HFFc6 (cell line): Measurements from ENCODE around the gene ATAD3B. TPM values are rescaled to one million over a fixed set of nuclear protein-coding genes. Genes with fewer than 3 reads are reported as not detected.
"Not testable (repeated sequence)": the region's sequence is repeated elsewhere in the genome, so short reads cannot be mapped to it uniquely, and the experiment has no call there.

Source experiments
- DNase-seq: peaks from one replicate; pipeline ENCODE4 v3.0.0-alpha.2; 2018
- H3K27ac Mint-ChIP-seq: 2 replicates; pipeline ENCODE4 v1.8.0; 2020; ENCODE audit warnings: mild to moderate bottlenecking, mixed read lengths
- H3K27me3 Mint-ChIP-seq: 2 replicates; pipeline ENCODE4 v1.8.0; 2021; ENCODE audit warnings: mild to moderate bottlenecking, moderate library complexity, mixed read lengths; ENCODE audit not compliant: insufficient read depth
- H3K36me3 Mint-ChIP-seq: 2 replicates; pipeline ENCODE4 v1.8.0; 2021; ENCODE audit warnings: low read depth, mixed read lengths
- H3K4me1 Mint-ChIP-seq: 2 replicates; pipeline ENCODE4 v1.8.0; 2020; ENCODE audit warnings: low read depth, mixed read lengths
- H3K4me3 Mint-ChIP-seq: 2 replicates; pipeline ENCODE4 v1.8.0; 2020; ENCODE audit warnings: mild to moderate bottlenecking, moderate library complexity, mixed read lengths
- H3K9me3 Mint-ChIP-seq: 2 replicates; pipeline ENCODE4 v1.8.0; 2020; ENCODE audit warnings: mild to moderate bottlenecking, mixed read lengths
- total RNA-seq, 6 experiments: library from RNA; stranded (reverse); fragmentation: NEBNext Ultra II Directional; extraction: Animal tissue kit (Norgen Biotek cat#: 25700); gene quantifications; 2 replicates in 1 of 6; 3 replicates in 5 of 6; pipeline ENCODE4 v1.2.3, GENCODE V29; 2021
- TF ChIP-seq, protein P1 (sequence below): fragments of 200-600 bp; sonication (generic); IDR thresholded peaks from 2 replicates; pipeline ENCODE4 v1.5.0; 2021; ENCODE audit warnings: antibody characterized with exemption, mild to moderate bottlenecking

The ATAD3B gene
- total RNA-seq, 6 experiments from 2014 or later: 21.0 to 24.8 (median 23.0) TPM

DNA sequence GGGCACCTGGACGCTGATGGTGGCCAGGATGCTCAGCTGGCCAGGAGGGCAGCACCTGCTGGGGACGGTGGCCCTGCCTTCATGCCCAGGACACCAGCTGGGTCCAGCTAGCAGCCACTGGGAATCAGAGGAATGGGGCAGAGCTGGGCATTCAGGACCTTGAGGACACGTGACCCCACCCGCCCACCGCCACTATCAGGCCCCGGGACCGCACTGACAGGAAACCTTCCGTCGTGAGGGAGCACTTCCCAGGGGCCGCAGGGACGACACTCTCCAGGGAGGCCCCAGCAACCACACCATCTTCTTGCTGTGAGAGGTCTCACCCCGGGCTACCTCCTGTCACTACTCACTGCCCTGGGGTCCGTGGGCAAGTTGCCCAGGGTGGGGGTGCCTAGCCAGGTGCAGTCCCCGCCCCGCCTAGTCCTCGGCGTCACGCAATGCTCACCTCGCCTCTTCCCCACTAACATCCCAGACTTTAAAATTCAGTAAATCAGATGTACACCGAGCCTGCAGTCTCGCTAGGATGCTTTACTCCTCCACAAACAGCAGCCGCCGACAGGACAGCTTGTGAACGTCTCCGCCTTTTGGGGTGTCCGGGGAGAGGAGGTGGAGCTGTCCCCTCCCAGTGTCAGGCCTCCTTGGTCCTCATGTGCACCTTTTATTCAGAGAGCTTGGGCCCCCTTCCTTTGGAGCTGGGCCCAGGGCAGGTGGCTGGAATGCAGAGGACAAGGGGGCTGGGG, 31.1 kb upstream of the ATAD3B start:
- no peak overlapping the region for H3K4me3 Mint-ChIP-seq
- no peaks in the 10 kb centered on the region for H3K36me3 Mint-ChIP-seq
- TF ChIP-seq, protein P1, sequence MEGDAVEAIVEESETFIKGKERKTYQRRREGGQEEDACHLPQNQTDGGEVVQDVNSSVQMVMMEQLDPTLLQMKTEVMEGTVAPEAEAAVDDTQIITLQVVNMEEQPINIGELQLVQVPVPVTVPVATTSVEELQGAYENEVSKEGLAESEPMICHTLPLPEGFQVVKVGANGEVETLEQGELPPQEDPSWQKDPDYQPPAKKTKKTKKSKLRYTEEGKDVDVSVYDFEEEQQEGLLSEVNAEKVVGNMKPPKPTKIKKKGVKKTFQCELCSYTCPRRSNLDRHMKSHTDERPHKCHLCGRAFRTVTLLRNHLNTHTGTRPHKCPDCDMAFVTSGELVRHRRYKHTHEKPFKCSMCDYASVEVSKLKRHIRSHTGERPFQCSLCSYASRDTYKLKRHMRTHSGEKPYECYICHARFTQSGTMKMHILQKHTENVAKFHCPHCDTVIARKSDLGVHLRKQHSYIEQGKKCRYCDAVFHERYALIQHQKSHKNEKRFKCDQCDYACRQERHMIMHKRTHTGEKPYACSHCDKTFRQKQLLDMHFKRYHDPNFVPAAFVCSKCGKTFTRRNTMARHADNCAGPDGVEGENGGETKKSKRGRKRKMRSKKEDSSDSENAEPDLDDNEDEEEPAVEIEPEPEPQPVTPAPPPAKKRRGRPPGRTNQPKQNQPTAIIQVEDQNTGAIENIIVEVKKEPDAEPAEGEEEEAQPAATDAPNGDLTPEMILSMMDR: no peak
- DNase-seq: no peak
- H3K9me3 Mint-ChIP-seq: no peaks in the 10 kb centered on the region
- H3K27me3 Mint-ChIP-seq: peaks cover 9% of the 10 kb centered on the region
- no peak overlapping the region for H3K27ac Mint-ChIP-seq
- H3K4me1 Mint-ChIP-seq: no peaks in the 10 kb centered on the region

- Mint-ChIP-seq H3K27ac (no peak overlapping the region), H3K9me3 (no peaks in the 10 kb centered on the region), H3K4me3 (no peak overlapping the region), H3K4me1 (no peaks in the 10 kb centered on the region), H3K36me3 (no peaks in the 10 kb centered on the region), H3K27me3 (peaks cover 8% of the 10 kb centered on the region)
- DNase-seq: no peak
- TF ChIP-seq, protein P1: peak; percentile 88
Measured at GRCh38 chr1:1441002-1441888, 30.3 kb upstream of the ATAD3B start.

DNA sequence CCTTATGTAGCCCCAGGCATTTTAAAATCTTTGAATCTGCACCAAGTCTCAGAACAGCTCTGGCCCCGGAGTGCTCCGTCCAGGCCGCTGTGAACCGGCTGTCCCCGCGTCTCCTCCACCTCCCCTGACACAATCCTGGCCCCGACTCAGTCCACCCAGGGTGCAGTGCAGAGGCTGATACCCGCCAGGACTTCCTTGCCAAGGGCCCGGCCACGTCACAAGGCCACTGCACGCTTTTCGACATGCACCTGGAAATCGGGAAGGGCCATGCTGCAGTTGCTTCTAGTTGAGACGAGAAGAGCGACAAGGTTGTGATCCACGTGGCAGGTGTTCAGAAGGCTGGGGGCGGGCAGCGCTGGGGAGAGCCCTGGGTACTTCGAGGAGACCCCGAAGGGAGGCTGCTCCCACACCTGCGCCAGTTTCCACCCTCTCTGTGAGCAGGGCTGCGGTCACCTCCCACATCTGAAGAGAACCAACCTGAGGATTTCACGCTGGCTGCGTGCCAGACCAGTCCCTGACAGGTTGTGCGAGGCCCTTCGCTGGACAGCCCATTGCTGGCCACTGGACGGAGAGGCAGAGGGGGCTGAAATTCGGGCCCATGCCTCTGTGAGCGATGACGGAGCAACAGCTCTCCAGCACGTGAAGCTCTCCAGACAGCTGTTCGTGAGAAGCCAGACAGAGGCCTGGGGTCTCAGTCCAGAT, 29.3 kb upstream of the ATAD3B start:
- no peak for DNase-seq
- Mint-ChIP-seq H3K27ac (no peak overlapping the region), H3K4me1 (no peaks in the 10 kb centered on the region), H3K36me3 (no peaks in the 10 kb centered on the region), H3K4me3 (no peak overlapping the region), H3K27me3 (peaks cover 6% of the 10 kb centered on the region), H3K9me3 (no peaks in the 10 kb centered on the region)
- TF ChIP-seq, protein P1: no peak

DNA sequence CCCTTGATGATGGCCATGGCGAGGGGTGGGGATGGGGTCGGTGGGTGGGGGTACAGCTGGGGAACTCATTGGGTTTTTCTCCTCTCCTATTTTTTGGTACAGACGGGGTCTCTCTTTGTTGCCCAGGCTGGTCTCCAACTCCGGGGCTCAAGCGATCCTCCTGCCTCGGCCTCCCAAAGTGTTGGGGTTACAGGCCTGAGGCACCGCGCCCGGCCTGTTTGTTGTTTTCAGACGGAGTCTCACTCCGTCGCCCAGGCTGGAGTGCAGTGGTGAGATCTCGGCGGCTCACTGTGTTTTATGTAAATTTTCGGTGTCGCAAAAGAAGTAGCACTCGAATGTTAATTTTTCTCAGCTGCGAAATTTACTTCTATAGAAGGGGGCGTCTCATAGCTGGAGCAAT, 24.9 kb upstream of the ATAD3B start:
- H3K27me3 Mint-ChIP-seq: peaks cover 12% of the 10 kb centered on the region
- not testable (repeated sequence) for H3K36me3 Mint-ChIP-seq, DNase-seq, H3K27ac Mint-ChIP-seq, H3K4me3 Mint-ChIP-seq, H3K9me3 Mint-ChIP-seq, H3K4me1 Mint-ChIP-seq

- DNase-seq: no peak
- no peaks in the 10 kb centered on the region for H3K4me1 Mint-ChIP-seq
- H3K36me3 Mint-ChIP-seq: no peaks in the 10 kb centered on the region
- H3K27me3 Mint-ChIP-seq: peaks cover 12% of the 10 kb centered on the region
- no peak within 1 kb of the TSS for H3K4me3 Mint-ChIP-seq
- no peaks in the 10 kb centered on the region for H3K9me3 Mint-ChIP-seq
- no peak within 1 kb of the TSS for H3K27ac Mint-ChIP-seq
- TF ChIP-seq, protein P1: no peak
Measured at GRCh38 chr1:1449099-1449739, 22.3 kb upstream of the ATAD3B start, which contains the start of gene ATAD3C. Gene ATAD3C, plus strand, starts transcription at chr1:1449689. Its CDS starts 995 bp downstream, at chr1:1450684.

GRCh38 chr1:1450616-1451015, 20.9 kb upstream of the ATAD3B start:
- H3K27me3 Mint-ChIP-seq: peaks cover 12% of the 10 kb centered on the region
- not testable (repeated sequence) for H3K27ac Mint-ChIP-seq, H3K36me3 Mint-ChIP-seq, DNase-seq, H3K4me3 Mint-ChIP-seq, H3K9me3 Mint-ChIP-seq, H3K4me1 Mint-ChIP-seq
